ENCODE measurements around the gene CLEC2A.
"Not testable (repeated sequence)": the region's sequence is repeated elsewhere in the genome, so short reads cannot be mapped to it uniquely, and the experiment has no call there.

Gene CLEC2A

GRCh38 chr12:9932270-9932669, at the start of gene CLEC2A:
TSS of gene CLEC2A (minus strand) at chr12:9932370. CDS start at chr12:9932329, 41 bp downstream.
- no peaks in the 10 kb centered on the region for H3K36me3 ChIP-seq (ENCODE audit: control insufficient read depth, insufficient read depth, low read length)
- no peak within 1 kb of the TSS for H3K4me3 ChIP-seq (replicated peaks; ENCODE audit: low read depth, low read length)
- H3K27me3 ChIP-seq (replicated peaks; ENCODE audit: control insufficient read depth, insufficient read depth, low read length), result no peaks in the 10 kb centered on the region
- no peak for DNase-seq (ENCODE audit: extremely low read depth, insufficient read length)
- TF ChIP-seq CTCF (IDR thresholded peaks at IDR 0.05; ENCODE audit: insufficient read depth, low read length, poor library complexity, severe bottlenecking), result no peak

GRCh38 chr12:9980126-9980525, 48.0 kb upstream of the CLEC2A start:
- no peak for TF ChIP-seq CTCF (IDR thresholded peaks at IDR 0.05; ENCODE audit: insufficient read depth, low read length, poor library complexity, severe bottlenecking)
- no peaks in the 10 kb centered on the region for H3K27me3 ChIP-seq (replicated peaks; ENCODE audit: control insufficient read depth, insufficient read depth, low read length)
- DNase-seq (ENCODE audit: extremely low read depth, insufficient read length), result no peak

GRCh38 chr12:9977916-9978315, 45.7 kb upstream of the CLEC2A start:
- no peak for DNase-seq (ENCODE audit: extremely low read depth, insufficient read length)
- Histone ChIP-seq H3K36me3 (ENCODE audit: control insufficient read depth, insufficient read depth, low read length) (no peaks in the 10 kb centered on the region), H3K4me3 (replicated peaks; ENCODE audit: low read depth, low read length) (no peak overlapping the region), H3K27me3 (replicated peaks; ENCODE audit: control insufficient read depth, insufficient read depth, low read length) (no peaks in the 10 kb centered on the region)
- TF ChIP-seq CTCF (IDR thresholded peaks at IDR 0.05; ENCODE audit: insufficient read depth, low read length, poor library complexity, severe bottlenecking), result no peak

More at GRCh38 chr12:9980126-9980525, 48.0 kb upstream of the CLEC2A start:
- Histone ChIP-seq H3K36me3 (ENCODE audit: control insufficient read depth, insufficient read depth, low read length) (no peaks in the 10 kb centered on the region), H3K4me3 (replicated peaks; ENCODE audit: low read depth, low read length) (no peak overlapping the region)

- not testable (repeated sequence) for H3K4me3 ChIP-seq (replicated peaks; ENCODE audit: low read depth, low read length); DNase-seq (ENCODE audit: extremely low read depth, insufficient read length); H3K36me3 ChIP-seq (ENCODE audit: control insufficient read depth, insufficient read depth, low read length)
Measured at GRCh38 chr12:9976626-9977025, 44.5 kb upstream of the CLEC2A start.

GRCh38 chr12:9975614-9976013, 43.4 kb upstream of the CLEC2A start:
- no peak for DNase-seq (ENCODE audit: extremely low read depth, insufficient read length)
- no peak overlapping the region for H3K4me3 ChIP-seq (replicated peaks; ENCODE audit: low read depth, low read length)
- H3K27me3 ChIP-seq (replicated peaks; ENCODE audit: control insufficient read depth, insufficient read depth, low read length), result no peaks in the 10 kb centered on the region
- no peak for TF ChIP-seq CTCF (IDR thresholded peaks at IDR 0.05; ENCODE audit: insufficient read depth, low read length, poor library complexity, severe bottlenecking)
- no peaks in the 10 kb centered on the region for H3K36me3 ChIP-seq (ENCODE audit: control insufficient read depth, insufficient read depth, low read length)

More at GRCh38 chr12:9976626-9977025, 44.5 kb upstream of the CLEC2A start:
- H3K27me3 ChIP-seq (replicated peaks; ENCODE audit: control insufficient read depth, insufficient read depth, low read length), result not testable (repeated sequence)

- H3K27me3 ChIP-seq (replicated peaks; ENCODE audit: control insufficient read depth, insufficient read depth, low read length); H3K4me3 ChIP-seq (replicated peaks; ENCODE audit: low read depth, low read length); H3K36me3 ChIP-seq (ENCODE audit: control insufficient read depth, insufficient read depth, low read length); DNase-seq (ENCODE audit: extremely low read depth, insufficient read length): not testable (repeated sequence)
Measured at GRCh38 chr12:9974731-9975130, 42.6 kb upstream of the CLEC2A start.

GRCh38 chr12:9973949-9974348, 41.8 kb upstream of the CLEC2A start:
- no peak for TF ChIP-seq CTCF (IDR thresholded peaks at IDR 0.05; ENCODE audit: insufficient read depth, low read length, poor library complexity, severe bottlenecking)
- H3K36me3 ChIP-seq (ENCODE audit: control insufficient read depth, insufficient read depth, low read length), result no peaks in the 10 kb centered on the region
- no peaks in the 10 kb centered on the region for H3K27me3 ChIP-seq (replicated peaks; ENCODE audit: control insufficient read depth, insufficient read depth, low read length)
- no peak for DNase-seq (ENCODE audit: extremely low read depth, insufficient read length)
- no peak overlapping the region for H3K4me3 ChIP-seq (replicated peaks; ENCODE audit: low read depth, low read length)
